Stimulated activated CD8-positive, alpha-beta memory T cell treated with anti-CD3 and anti-CD28 coated beads, Interleukin-15, amount 100 ng/mL, for 24 hours (primary cell): Measurements from ENCODE around the gene LRCH1.

Experiments used
- DNase-seq: peaks from one replicate; pipeline ENCODE4 v3.0.0-alpha.2; 2020; ENCODE audit warnings: low read depth

Gene LRCH1

GRCh38 chr13:46615888-46616531 is 63.0 kb downstream of the LRCH1 start:
- DNase-seq, result no peak

GRCh38 chr13:46617229-46617721 is 64.3 kb downstream of the LRCH1 start:
- DNase-seq, result no peak

- no peak for DNase-seq
Measured at GRCh38 chr13:46617885-46618284, 64.9 kb downstream of the LRCH1 start.

- DNase-seq, result no peak
Measured at GRCh38 chr13:46618694-46619254, 65.8 kb downstream of the LRCH1 start.

- DNase-seq, result no peak
Measured at GRCh38 chr13:46620029-46620428, 67.1 kb downstream of the LRCH1 start.

- DNase-seq, result no peak
Measured at GRCh38 chr13:46620471-46620870, 67.5 kb downstream of the LRCH1 start.

- DNase-seq, result no peak
Measured at GRCh38 chr13:46621133-46621532, 68.2 kb downstream of the LRCH1 start.

GRCh38 chr13:46621792-46622629 is 69.0 kb downstream of the LRCH1 start:
- no peak for DNase-seq

- DNase-seq, result no peak
Measured at GRCh38 chr13:46622630-46623256, 69.8 kb downstream of the LRCH1 start.

- no peak for DNase-seq
Measured at GRCh38 chr13:46624353-46624752, 71.4 kb downstream of the LRCH1 start.

GRCh38 chr13:46624821-46625220 is 71.9 kb downstream of the LRCH1 start:
- DNase-seq, result no peak

GRCh38 chr13:46627462-46627861 is 74.5 kb downstream of the LRCH1 start:
- no peak for DNase-seq

- no peak for DNase-seq
Measured at GRCh38 chr13:46628622-46629365, 75.8 kb downstream of the LRCH1 start.

GRCh38 chr13:46629811-46630413 is 76.9 kb downstream of the LRCH1 start:
- no peak for DNase-seq

- DNase-seq, result no peak
Measured at GRCh38 chr13:46630431-46631178, 77.6 kb downstream of the LRCH1 start.

- DNase-seq, result no peak
Measured at GRCh38 chr13:46631179-46631542, 78.2 kb downstream of the LRCH1 start.

- no peak for DNase-seq
Measured at GRCh38 chr13:46632176-46632575, 79.2 kb downstream of the LRCH1 start.

- no peak for DNase-seq
Measured at GRCh38 chr13:46633416-46633815, 80.4 kb downstream of the LRCH1 start.

GRCh38 chr13:46636451-46636850 is 83.5 kb downstream of the LRCH1 start:
- no peak for DNase-seq

- no peak for DNase-seq
Measured at GRCh38 chr13:46637213-46637612, 84.2 kb downstream of the LRCH1 start.

GRCh38 chr13:46638262-46638661 is 85.3 kb downstream of the LRCH1 start:
- DNase-seq, result no peak
